NCI-H526 treated with DMSO at 0.1 percent for 48 hours (cell line): ENCODE data around the gene EXOC3.
"Not testable (repeated sequence)": the region's sequence is repeated elsewhere in the genome, so short reads cannot be mapped to it uniquely, and the experiment has no call there.

Experiments used
- DNase-seq: peaks from one replicate; lab custom pipeline; 2025; lab: John Stamatoyannopoulos, UW

EXOC3 gene

GRCh38 chr5:504326-505154 lies 61.6 kb downstream of the EXOC3 start:
- no peak for DNase-seq

- peak; percentile 25 for DNase-seq
Measured at GRCh38 chr5:505951-506525, 63.1 kb downstream of the EXOC3 start.

- not testable (repeated sequence) for DNase-seq
Measured at GRCh38 chr5:507986-508575, 65.1 kb downstream of the EXOC3 start.

GRCh38 chr5:509611-510185 lies 66.7 kb downstream of the EXOC3 start:
- no peak for DNase-seq

- DNase-seq, result no peak
Measured at GRCh38 chr5:510521-510920, 67.5 kb downstream of the EXOC3 start.

- no peak for DNase-seq
Measured at GRCh38 chr5:511476-511875, 68.5 kb downstream of the EXOC3 start.

GRCh38 chr5:513216-514100 lies 70.5 kb downstream of the EXOC3 start:
- DNase-seq, result no peak

- no peak for DNase-seq
Measured at GRCh38 chr5:514101-514485, 71.1 kb downstream of the EXOC3 start.

GRCh38 chr5:514673-515072 lies 71.7 kb downstream of the EXOC3 start:
- no peak for DNase-seq

- no peak for DNase-seq
Measured at GRCh38 chr5:515273-515836, 72.4 kb downstream of the EXOC3 start.

GRCh38 chr5:516338-516925 lies 73.5 kb downstream of the EXOC3 start:
- DNase-seq, result no peak
